ENCODE data around the gene KCNH3. TPM values are rescaled to one million over a fixed set of nuclear protein-coding genes. Genes with fewer than 3 reads are reported as not detected.

Gene KCNH3
- total and polyA plus RNA-seq, 8 donors, result 0.15 to 2.4 (median 1.5) TPM

GRCh38 chr12:49534731-49535278, 4.0 kb upstream of the KCNH3 start:
- intact Hi-C loops (cut with DNase I), result no loop called here
- no peak overlapping the region for H3K4me3 ChIP-seq
- no peak for TF ChIP-seq CTCF (IDR thresholded peaks at IDR 0.05)
- H3K27ac ChIP-seq, result no peak overlapping the region
- peaks cover 15 to 39% of the 10 kb centered on the region in 2 donors for H3K4me1 ChIP-seq
- H3K36me3 ChIP-seq, result no peaks in the 10 kb centered on the region
- H3K27me3 ChIP-seq, result peaks cover 23 to 53% of the 10 kb centered on the region in 2 donors
- ATAC-seq, result no peak
- H3K9me3 ChIP-seq, result no peaks in the 10 kb centered on the region
- DNase-seq, result no peak

- ATAC-seq, result no peak
- no peak for TF ChIP-seq CTCF (IDR thresholded peaks at IDR 0.05)
- Histone ChIP-seq H3K9me3 (no peaks in the 10 kb centered on the region), H3K27ac (no peak overlapping the region), H3K27me3 (peaks cover 26 to 65% of the 10 kb centered on the region in 2 donors), H3K4me3 (no peak overlapping the region), H3K4me1 (peaks cover 15 to 39% of the 10 kb centered on the region in 2 donors), H3K36me3 (no peaks in the 10 kb centered on the region)
- no peak for DNase-seq
- intact Hi-C loops (cut with DNase I), result no loop called here
Observed at GRCh38 chr12:49535921-49536525, 2.8 kb upstream of the KCNH3 start.

GRCh38 chr12:49536526-49537071, 2.2 kb upstream of the KCNH3 start:
- H3K27me3 ChIP-seq, result peaks cover 26 to 65% of the 10 kb centered on the region in 2 donors
- DNase-seq (no peak), ATAC-seq (no peak)
- TF ChIP-seq CTCF (IDR thresholded peaks at IDR 0.05), result no peak
- peaks cover 15 to 39% of the 10 kb centered on the region in 2 donors for H3K4me1 ChIP-seq
- H3K27ac ChIP-seq, result peak overlapping the region in 1 of 2 donors; percentile 8
- H3K36me3 ChIP-seq, result no peaks in the 10 kb centered on the region
- intact Hi-C loops (cut with DNase I), result no loop called here
- no peak overlapping the region for H3K4me3 ChIP-seq
- H3K9me3 ChIP-seq, result no peaks in the 10 kb centered on the region

- no peak for DNase-seq
- TF ChIP-seq CTCF (IDR thresholded peaks at IDR 0.05), result no peak
- no peak for ATAC-seq
- intact Hi-C loops (cut with DNase I), result no loop called here
- Histone ChIP-seq H3K4me1 (peaks cover 15 to 39% of the 10 kb centered on the region in 2 donors), H3K27me3 (peaks cover 26 to 65% of the 10 kb centered on the region in 2 donors), H3K9me3 (no peaks in the 10 kb centered on the region), H3K27ac (peak overlapping the region in 1 of 2 donors; percentile 8), H3K4me3 (peak overlapping the region; percentile 17 to 51), H3K36me3 (no peaks in the 10 kb centered on the region)
Observed at GRCh38 chr12:49537231-49537751, 1.5 kb upstream of the KCNH3 start.
